GM18870 (cell line): ENCODE data around the gene ARMC12.

Experiments used
- ATAC-seq: cut with Tn5 transposase; IDR thresholded peaks from one replicate; pipeline ENCODE4 v1.9.1; 2021; ENCODE audit warnings: moderate library complexity; ENCODE audit not compliant: unreplicated experiment

ARMC12 gene

DNA sequence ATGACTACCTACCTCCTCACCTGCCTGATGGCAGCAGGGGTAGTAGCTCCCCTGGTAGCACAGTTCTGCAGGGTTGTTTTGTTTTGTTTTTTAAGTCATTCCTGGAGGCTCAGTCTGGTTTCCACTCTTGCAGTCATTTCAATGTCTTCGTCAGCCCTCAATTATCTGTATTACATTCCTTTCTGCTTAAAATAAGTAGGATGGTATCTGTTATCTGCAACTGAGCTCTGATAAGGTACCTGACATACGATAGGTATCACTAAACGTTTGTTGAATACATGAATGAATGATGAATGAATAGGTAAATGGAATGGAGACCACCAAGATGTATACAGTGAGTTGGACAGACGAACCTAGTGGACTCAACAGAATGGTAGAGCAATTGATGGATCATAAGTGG is 32.4 kb downstream of the ARMC12 start:
- ATAC-seq: no peak

- no peak for ATAC-seq
Measured at GRCh38 chr6:35771343-35771627, 34.5 kb downstream of the ARMC12 start.

DNA sequence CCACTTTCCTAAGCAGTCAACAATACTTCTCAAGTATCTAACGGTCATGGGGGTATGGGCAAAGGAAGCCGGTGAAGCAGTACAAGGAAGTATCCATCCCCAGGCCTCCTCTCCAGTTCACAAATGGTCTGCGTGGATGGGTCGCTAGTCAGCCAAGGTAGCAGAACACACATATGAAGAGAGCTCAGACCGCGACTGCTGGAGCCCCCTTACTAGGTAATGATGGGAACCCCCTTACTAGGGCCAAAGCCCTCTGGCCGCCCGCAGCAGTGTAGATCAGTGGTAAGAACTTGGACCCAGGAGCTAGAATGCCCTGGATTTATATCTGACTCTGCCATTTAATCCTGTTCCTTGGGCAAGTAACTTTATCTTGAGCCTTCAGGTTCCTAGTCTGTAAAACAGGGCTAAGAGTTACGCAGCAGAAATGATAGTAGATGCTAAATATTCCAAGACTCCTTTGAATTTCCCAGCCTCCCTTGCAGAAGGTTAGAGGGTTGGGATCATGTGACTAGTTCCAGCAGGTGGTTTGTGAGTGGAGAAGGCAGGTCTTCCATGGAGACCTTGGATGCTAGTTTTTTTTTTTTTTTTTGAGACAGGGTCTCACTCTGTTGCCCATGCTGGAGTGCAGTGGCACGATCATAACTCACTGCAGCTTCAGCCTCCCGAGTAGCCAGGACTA is 37.4 kb downstream of the ARMC12 start:
- no peak for ATAC-seq

- no peak for ATAC-seq
Measured at GRCh38 chr6:35775031-35775430, 38.2 kb downstream of the ARMC12 start.

DNA sequence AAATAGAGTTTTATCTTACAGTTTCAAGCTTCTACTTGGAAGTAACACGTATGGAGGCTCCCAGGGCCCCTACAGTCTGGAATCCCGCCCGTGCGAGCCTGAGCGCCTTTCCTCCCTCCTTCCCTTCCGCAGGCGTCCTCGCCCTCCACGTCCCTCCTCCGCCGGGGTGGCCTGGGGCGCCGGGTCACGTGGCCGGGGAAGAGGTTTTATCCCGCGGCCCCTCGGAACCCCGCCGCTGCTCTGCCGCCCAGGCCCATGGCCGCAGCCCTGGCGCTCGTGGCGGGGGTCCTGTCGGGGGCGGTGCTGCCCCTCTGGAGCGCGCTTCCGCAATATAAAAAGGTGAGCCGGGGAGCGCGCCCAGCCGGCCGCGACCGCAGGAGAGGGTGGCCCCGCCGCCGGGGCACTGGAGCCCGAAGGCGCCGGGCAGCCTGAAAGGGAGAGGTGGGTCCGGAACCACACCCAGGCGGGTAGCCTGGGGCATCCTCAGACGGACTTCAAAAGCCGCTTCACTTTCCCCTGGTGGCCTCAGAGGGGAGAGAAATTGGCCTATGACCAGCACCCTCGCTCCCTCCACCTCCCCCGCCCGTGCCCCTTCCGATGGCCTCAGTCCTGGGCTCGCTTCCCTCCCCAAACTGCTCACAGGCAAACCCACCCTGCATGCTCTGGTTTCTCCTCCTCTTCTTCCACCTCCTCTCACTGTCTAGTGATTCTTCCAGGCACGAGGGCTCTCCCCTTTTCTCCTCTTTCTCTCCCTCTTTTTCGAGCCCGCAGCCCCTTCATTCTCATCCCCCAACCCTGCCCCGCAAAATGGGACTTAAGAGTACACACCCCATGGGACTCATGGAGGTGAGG is 39.8 kb downstream of the ARMC12 start, which contains the start of gene CLPSL2:
Gene CLPSL2 (plus strand): TSS at position 235 of the 852 bp plus-strand sequence. CDS start 21 bp downstream, at position 256.
- no peak for ATAC-seq

DNA sequence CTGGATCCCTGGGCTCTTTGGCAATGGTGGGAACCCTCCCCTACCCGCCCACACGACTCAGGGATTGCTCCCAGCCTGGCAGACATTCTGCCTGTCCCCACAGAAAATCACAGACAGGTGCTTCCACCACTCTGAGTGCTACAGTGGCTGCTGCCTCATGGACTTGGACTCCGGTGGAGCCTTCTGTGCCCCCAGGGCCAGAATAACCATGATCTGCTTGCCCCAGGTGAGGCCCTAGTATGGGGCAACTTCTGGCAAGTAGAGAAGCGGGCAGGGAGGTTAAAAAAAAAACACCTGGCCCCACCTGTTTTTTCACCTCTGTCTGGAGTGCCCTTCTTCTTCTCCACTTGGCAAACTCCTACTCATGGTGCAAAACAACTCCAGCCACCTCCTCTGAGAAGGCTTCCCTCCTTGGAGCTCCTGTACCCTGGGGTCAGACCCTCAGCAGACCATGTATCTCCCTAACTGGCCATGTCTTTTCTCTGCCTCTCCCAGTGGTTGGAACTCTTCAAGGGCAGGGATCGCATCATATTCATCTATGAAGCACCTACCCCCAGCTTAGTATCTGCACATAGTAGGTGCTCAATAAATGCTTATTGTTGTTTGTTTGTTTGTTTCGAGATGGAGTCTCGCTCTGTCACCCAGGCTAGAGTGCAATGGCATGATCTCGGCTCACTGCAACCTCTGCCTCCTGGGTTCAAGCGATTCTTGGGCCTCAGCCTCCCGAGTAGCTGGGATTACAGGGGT is 40.7 kb downstream of the ARMC12 start:
- no peak for ATAC-seq

DNA sequence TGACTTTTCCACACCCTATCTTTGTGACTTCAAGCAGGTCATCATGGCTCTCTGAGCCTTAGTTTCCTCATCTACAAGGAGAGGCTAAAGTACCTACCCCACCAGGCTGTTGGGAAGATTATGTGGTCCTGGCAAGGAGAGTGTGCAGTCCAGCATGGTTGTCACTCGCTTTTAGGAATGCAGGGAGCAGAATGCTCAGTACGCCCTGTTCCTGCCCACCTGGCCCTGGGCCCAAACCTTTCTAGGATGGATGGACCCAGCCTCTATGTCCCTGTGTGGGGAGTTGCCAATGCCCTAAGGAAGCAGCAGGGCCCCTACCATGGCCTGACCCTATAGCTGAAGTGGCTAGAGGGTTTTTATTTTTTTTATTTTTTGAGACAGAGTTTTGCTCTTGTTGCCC is 41.6 kb downstream of the ARMC12 start:
- no peak for ATAC-seq

- no peak for ATAC-seq
Measured at GRCh38 chr6:35780719-35781118, 43.9 kb downstream of the ARMC12 start, which contains the start of gene CLPSL1. Gene CLPSL1 (plus strand): TSS chr6:35781019. CDS start chr6:35781111, 92 bp downstream.

DNA sequence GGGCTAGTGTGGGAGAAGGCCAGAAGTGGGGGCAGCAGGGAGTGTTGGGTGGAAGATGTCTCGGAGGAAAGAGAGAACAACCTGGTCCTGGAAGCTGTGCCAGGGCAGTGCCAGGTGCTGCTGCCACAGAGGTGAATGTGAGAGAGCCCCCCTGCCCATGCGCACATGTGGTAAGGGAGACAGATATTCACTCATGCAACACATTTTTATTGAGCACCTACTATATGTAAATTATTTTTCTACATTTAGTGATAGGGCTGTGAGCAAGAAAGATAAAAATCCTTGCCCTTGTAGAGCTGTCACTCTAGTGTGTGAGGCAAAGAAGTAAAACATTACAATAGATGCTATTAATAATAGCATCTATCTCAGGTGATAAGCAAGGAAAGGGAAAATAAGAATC is 44.5 kb downstream of the ARMC12 start:
- ATAC-seq: no peak

DNA sequence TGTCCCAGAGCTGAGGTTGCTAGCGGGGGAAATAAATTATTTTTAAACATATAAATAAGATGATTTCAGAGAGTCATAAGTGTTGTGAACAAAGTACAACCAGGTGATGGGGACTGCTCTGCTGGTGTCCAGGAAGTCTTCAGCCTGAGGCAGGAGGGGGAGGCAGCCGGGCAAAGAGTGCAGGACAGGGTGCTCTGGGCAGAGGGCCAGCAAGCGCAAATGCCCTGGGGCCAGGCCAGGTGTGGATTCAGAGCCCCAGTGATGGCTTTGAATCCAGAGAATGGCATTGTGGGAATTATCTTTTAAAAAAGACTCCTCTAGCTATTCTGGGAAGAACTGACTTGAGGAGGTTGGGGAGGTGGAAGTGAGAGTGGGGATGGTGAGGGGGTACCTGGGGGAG is 45.6 kb downstream of the ARMC12 start:
- no peak for ATAC-seq

GRCh38 chr6:35784200-35784599 is 47.4 kb downstream of the ARMC12 start:
- ATAC-seq: no peak

DNA sequence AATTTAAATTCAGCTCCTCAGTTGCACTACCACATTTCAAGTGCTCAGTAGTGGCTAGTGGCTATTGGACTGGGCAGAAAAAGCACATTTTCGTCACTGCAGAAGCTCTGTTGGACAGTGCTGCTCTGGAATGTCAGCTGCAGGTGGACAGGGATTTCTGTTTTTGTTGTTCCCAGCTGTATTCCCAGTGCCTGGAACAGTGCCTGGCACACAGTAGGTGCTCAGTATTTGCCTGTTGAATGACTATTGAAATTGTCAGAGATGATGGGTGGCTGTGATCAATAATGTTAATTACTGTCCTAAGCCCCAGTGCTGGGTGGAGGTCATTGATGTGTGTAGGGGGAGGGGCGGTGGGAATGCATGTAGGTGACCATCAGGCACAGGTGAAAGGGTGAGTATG is 49.4 kb downstream of the ARMC12 start:
- ATAC-seq: no peak

- ATAC-seq: no peak
Measured at GRCh38 chr6:35786810-35787209, 50.0 kb downstream of the ARMC12 start.

DNA sequence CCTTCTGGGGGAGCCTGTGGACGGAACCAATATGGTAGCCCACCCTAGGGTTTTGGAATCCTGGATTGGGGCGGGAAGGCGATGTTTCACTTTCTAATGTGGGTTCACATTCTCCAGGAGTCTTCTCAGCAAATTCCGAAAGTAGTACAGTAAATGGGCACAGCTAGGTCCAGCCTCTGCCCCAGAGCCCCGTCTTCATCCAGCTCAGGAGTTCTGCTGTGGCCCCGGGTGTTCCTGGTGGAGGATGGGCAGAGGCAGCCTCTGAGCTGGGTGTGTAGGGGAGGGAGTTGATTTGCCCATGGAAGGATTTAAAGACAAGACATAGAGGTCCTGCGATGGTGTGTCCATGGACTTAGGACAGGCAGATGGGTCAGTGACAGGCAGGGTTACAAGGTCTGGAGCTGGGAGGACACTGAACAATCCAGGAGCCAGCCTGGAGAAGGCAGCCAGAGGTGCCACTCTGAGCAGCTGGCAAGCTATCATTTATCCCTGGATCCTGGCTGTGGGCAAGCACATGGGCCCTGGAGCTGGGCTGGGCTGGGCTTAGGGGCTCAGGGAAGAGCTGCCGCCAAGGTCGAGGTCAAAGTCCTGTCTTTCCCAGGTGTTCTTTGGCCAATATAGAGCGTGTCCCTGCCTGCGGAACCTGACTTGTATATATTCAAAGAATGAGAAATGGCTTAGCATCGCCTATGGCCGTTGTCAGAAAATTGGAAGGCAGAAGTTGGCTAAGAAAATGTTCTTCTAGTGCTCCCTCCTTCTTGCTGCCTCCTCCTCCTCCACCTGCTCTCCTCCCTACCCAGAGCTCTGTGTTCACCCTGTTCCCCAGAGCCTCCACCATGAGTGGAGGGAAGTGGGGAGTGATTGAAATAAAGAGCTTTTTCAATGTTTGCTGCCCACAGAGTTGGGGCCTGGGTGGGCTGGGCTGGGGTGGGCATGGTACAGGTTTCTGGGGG is 50.7 kb downstream of the ARMC12 start:
- ATAC-seq: no peak

DNA sequence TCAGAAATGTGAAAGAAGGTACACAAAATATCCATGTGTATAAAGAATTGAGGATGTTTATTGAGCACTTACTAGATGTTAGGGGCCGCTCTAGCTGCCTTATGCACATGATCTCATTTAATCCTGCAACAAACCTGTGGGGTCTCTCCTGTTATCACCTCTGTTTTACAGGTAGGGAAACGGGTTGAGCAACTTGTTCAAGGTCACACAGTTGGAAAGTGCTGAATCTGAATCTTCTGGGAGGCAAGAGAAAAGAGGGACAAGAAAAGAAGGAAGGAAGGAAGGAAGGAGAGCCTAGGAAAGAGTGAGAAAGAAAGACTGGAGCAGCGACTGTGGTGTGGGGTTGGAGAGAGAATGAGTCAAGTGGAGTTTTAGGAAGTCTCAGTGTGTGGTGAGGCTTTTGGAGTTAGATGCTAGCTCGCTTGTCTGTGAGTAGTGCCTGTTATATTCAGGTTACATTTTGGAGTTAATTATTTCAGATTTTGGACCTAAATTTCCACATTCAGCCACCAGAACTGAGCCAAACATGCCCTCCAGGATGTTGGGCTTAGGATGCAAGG is 51.7 kb downstream of the ARMC12 start:
- no peak for ATAC-seq

DNA sequence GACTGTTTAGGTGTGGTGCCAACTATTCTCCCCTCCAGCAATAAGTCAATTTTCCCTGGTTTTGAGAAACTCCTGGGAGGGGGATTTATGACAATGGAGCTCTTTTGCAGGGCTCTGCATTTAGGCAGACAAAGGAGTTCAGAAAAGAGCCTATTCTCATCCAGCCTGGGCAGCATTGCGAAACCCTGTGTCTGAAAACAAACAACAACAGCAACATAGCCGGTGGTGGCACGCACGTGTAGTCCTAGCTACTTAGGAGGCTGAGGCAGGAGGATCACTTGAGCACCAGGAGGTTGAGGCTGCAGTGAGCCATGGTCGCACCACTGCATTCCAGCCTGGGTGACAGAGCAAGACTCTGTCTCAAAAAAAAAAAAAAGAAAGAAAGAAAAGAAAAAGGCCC is 53.9 kb downstream of the ARMC12 start:
- ATAC-seq: no peak

GRCh38 chr6:35794536-35795452 is 58.0 kb downstream of the ARMC12 start:
- ATAC-seq: no peak

- no peak for ATAC-seq
Measured at GRCh38 chr6:35795453-35796071, 58.7 kb downstream of the ARMC12 start.

DNA sequence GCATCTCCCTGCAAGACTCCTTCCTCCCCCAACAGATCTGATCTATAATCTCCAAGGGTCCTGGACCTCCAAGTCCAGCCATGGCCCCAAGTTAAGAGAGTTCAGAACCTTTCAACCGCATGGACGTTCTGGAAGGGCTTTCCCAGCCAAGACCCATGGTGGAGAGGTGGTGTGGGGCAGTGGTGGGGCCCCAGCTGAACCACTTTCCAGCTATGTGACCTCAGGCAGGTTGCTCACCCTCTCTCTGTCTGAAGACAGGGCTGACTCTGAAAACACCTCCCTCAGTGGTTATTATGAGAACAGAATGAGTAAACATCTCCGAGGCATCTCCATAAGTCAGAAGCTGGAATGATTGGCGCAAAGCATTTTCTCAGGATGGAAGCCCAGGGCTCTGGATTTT is 59.4 kb downstream of the ARMC12 start:
- ATAC-seq: no peak
